ENCODE measurements around the gene RPS6KB1.
"Not testable (repeated sequence)": the region's sequence is repeated elsewhere in the genome, so short reads cannot be mapped to it uniquely, and the experiment has no call there.

The RPS6KB1 gene

GRCh38 chr17:59858167-59858816, 34.6 kb upstream of the RPS6KB1 start:
- Mint-ChIP-seq H3K27ac (no peak overlapping the region), H3K4me1 (peaks cover 5% of the 10 kb centered on the region), H3K27me3 (no peaks in the 10 kb centered on the region), H3K9me3 (no peaks in the 10 kb centered on the region), H3K36me3 (peaks cover 6% of the 10 kb centered on the region), H3K4me3 (no peak overlapping the region)
- ATAC-seq: no peak

GRCh38 chr17:59858932-59859331, 34.0 kb upstream of the RPS6KB1 start:
- Mint-ChIP-seq H3K4me1 (no peaks in the 10 kb centered on the region), H3K4me3 (no peak overlapping the region), H3K27me3 (no peaks in the 10 kb centered on the region), H3K9me3 (no peaks in the 10 kb centered on the region), H3K36me3 (peaks cover 6% of the 10 kb centered on the region), H3K27ac (no peak overlapping the region)
- no peak for ATAC-seq

GRCh38 chr17:59859444-59860025, 33.4 kb upstream of the RPS6KB1 start:
- ATAC-seq: no peak
- Mint-ChIP-seq H3K4me3 (no peak overlapping the region), H3K27me3 (no peaks in the 10 kb centered on the region), H3K9me3 (no peaks in the 10 kb centered on the region), H3K27ac (no peak overlapping the region), H3K36me3 (peaks cover 6% of the 10 kb centered on the region), H3K4me1 (no peaks in the 10 kb centered on the region)

- no peak overlapping the region for H3K4me3 Mint-ChIP-seq
- no peak for ATAC-seq
- H3K9me3 Mint-ChIP-seq: no peaks in the 10 kb centered on the region
- no peak overlapping the region for H3K27ac Mint-ChIP-seq
- peaks cover 6% of the 10 kb centered on the region for H3K36me3 Mint-ChIP-seq
- no peaks in the 10 kb centered on the region for H3K27me3 Mint-ChIP-seq
- H3K4me1 Mint-ChIP-seq: no peaks in the 10 kb centered on the region
These were observed 29.3 kb upstream of the RPS6KB1 start for GRCh38 chr17:59863616-59864015.

GRCh38 chr17:59869941-59870218, 23.0 kb upstream of the RPS6KB1 start:
- H3K27me3 Mint-ChIP-seq: no peaks in the 10 kb centered on the region
- H3K9me3 Mint-ChIP-seq: no peaks in the 10 kb centered on the region
- peaks cover 10% of the 10 kb centered on the region for H3K36me3 Mint-ChIP-seq
- H3K27ac Mint-ChIP-seq: no peak overlapping the region
- H3K4me1 Mint-ChIP-seq: no peaks in the 10 kb centered on the region
- H3K4me3 Mint-ChIP-seq: no peak overlapping the region
- no peak for ATAC-seq

- H3K4me3 Mint-ChIP-seq: no peak overlapping the region
- peaks cover 10% of the 10 kb centered on the region for H3K36me3 Mint-ChIP-seq
- no peaks in the 10 kb centered on the region for H3K4me1 Mint-ChIP-seq
- H3K9me3 Mint-ChIP-seq: no peaks in the 10 kb centered on the region
- no peak for ATAC-seq
- no peak overlapping the region for H3K27ac Mint-ChIP-seq
- H3K27me3 Mint-ChIP-seq: no peaks in the 10 kb centered on the region
These were observed 22.4 kb upstream of the RPS6KB1 start for GRCh38 chr17:59870482-59870881.

- Mint-ChIP-seq H3K9me3 (no peaks in the 10 kb centered on the region), H3K36me3 (peaks cover 18% of the 10 kb centered on the region), H3K4me1 (no peaks in the 10 kb centered on the region), H3K4me3 (no peak overlapping the region), H3K27ac (no peak overlapping the region), H3K27me3 (no peaks in the 10 kb centered on the region)
- ATAC-seq: no peak
These were observed 20.6 kb upstream of the RPS6KB1 start for GRCh38 chr17:59872351-59872750.

GRCh38 chr17:59873414-59873813, 19.5 kb upstream of the RPS6KB1 start:
- not testable (repeated sequence) for H3K27ac Mint-ChIP-seq, H3K27me3 Mint-ChIP-seq, H3K4me3 Mint-ChIP-seq, ATAC-seq, H3K9me3 Mint-ChIP-seq, H3K4me1 Mint-ChIP-seq
- H3K36me3 Mint-ChIP-seq: peaks cover 28% of the 10 kb centered on the region

- Mint-ChIP-seq H3K27ac (no peak overlapping the region), H3K9me3 (no peaks in the 10 kb centered on the region), H3K4me3 (no peak overlapping the region), H3K27me3 (no peaks in the 10 kb centered on the region), H3K36me3 (peaks cover 28% of the 10 kb centered on the region), H3K4me1 (no peaks in the 10 kb centered on the region)
- no peak for ATAC-seq
These were observed 18.5 kb upstream of the RPS6KB1 start for GRCh38 chr17:59874376-59874775.

- H3K36me3 Mint-ChIP-seq: peaks cover 35% of the 10 kb centered on the region
- H3K27ac Mint-ChIP-seq: no peak overlapping the region
- H3K27me3 Mint-ChIP-seq: no peaks in the 10 kb centered on the region
- H3K4me3 Mint-ChIP-seq: no peak overlapping the region
- H3K9me3 Mint-ChIP-seq: no peaks in the 10 kb centered on the region
- no peak for ATAC-seq
- H3K4me1 Mint-ChIP-seq: no peaks in the 10 kb centered on the region
These were observed 16.8 kb upstream of the RPS6KB1 start for GRCh38 chr17:59876107-59876506.

- Mint-ChIP-seq H3K36me3 (peaks cover 38% of the 10 kb centered on the region), H3K4me3 (no peak overlapping the region), H3K4me1 (no peaks in the 10 kb centered on the region), H3K27me3 (no peaks in the 10 kb centered on the region), H3K27ac (no peak overlapping the region), H3K9me3 (no peaks in the 10 kb centered on the region)
- no peak for ATAC-seq
These were observed 15.0 kb upstream of the RPS6KB1 start for GRCh38 chr17:59877965-59878364.

GRCh38 chr17:59878624-59879023, 14.3 kb upstream of the RPS6KB1 start:
- Mint-ChIP-seq H3K36me3 (peaks cover 36% of the 10 kb centered on the region), H3K4me1 (no peaks in the 10 kb centered on the region), H3K27me3 (no peaks in the 10 kb centered on the region), H3K9me3 (no peaks in the 10 kb centered on the region), H3K4me3 (no peak overlapping the region), H3K27ac (no peak overlapping the region)
- no peak for ATAC-seq

GRCh38 chr17:59884861-59885260, 8.1 kb upstream of the RPS6KB1 start:
- Mint-ChIP-seq H3K4me1 (peaks cover 8% of the 10 kb centered on the region), H3K9me3 (no peaks in the 10 kb centered on the region), H3K36me3 (peaks cover 41% of the 10 kb centered on the region), H3K27ac (no peak overlapping the region), H3K4me3 (no peak overlapping the region), H3K27me3 (no peaks in the 10 kb centered on the region)
- no peak for ATAC-seq

- no peak overlapping the region for H3K4me3 Mint-ChIP-seq
- H3K27ac Mint-ChIP-seq: no peak overlapping the region
- H3K4me1 Mint-ChIP-seq: peaks cover 27% of the 10 kb centered on the region
These were observed 4.7 kb upstream of the RPS6KB1 start for GRCh38 chr17:59888145-59888750.

GRCh38 chr17:59890720-59891119, 2.2 kb upstream of the RPS6KB1 start:
- Mint-ChIP-seq H3K27ac (no peak overlapping the region), H3K4me1 (peaks cover 47% of the 10 kb centered on the region), H3K9me3 (no peaks in the 10 kb centered on the region), H3K4me3 (no peak overlapping the region), H3K27me3 (no peaks in the 10 kb centered on the region), H3K36me3 (peaks cover 22% of the 10 kb centered on the region)
- ATAC-seq: no peak

More at GRCh38 chr17:59888145-59888750, 4.7 kb upstream of the RPS6KB1 start:
- ATAC-seq: no peak
- H3K27me3 Mint-ChIP-seq: no peaks in the 10 kb centered on the region
- peaks cover 30% of the 10 kb centered on the region for H3K36me3 Mint-ChIP-seq
- no peaks in the 10 kb centered on the region for H3K9me3 Mint-ChIP-seq

- Mint-ChIP-seq H3K36me3 (peaks cover 21% of the 10 kb centered on the region), H3K4me3 (peak overlapping the region; percentile 100), H3K9me3 (no peaks in the 10 kb centered on the region), H3K27ac (peak overlapping the region; percentile 97), H3K27me3 (no peaks in the 10 kb centered on the region), H3K4me1 (peaks cover 60% of the 10 kb centered on the region)
- ATAC-seq: peak; percentile 69
These were observed 534 bp upstream of the RPS6KB1 start for GRCh38 chr17:59892251-59892923.
